ENCODE results near the gene MKNK2. TPM values are rescaled to one million over a fixed set of nuclear protein-coding genes. Genes with fewer than 3 reads are reported as not detected.

The MKNK2 gene
- total and polyA plus RNA-seq, 2 of the 13 experiments (the other 11 are each of a cell fraction or from before 2014, with no cell fraction given): 44.9 to 112 TPM

DNA sequence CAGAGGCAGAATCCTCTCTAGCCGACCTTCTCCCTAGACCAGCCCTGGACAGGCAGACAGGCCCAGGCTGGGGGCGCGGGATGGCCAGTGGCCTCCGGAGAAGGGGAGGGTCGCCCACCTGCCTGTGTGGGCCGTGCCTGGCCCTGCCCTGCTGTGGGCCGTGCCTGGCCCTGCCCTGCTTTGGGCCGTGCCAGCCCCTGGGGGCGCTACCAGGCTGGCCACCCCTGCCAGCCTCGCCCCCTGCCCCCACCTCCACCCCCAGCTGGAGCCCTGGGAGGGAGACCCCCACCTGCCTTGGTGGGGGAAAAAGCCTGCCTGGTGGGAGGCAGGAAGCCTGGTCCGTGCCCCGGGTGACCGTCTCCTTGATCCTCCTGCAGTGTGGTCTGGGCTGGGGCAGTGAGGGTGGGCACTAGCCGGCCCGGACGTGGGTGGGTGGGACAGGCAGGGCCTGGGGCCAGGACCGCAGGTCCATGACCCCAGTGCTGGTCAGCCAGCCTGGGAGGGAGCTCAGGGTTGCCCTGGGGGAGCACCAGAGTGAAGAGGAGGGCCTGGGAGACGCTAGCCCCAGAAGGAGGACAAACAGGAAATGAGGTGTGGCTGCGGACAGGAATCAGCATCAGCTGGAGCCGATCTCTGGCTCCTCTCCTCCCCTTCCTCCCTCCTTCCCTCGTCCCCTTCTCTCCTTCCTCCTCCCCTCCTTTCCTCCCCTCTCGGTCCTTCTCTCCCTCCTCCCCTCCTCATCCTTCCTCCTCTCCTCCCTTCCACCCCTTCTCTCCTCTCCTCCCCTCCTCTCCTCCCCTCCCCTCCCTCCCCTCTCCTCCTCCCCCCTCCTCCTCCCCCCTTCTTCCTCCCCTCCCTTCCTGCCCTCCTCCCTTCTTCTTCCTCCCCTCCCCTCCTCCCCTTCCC lies 5.1 kb upstream of the MKNK2 start (continued):
- TF ChIP-seq GTF3A (CRISPR knock-in tag; conservative IDR thresholded peaks at IDR 0.05) (no peak), CEBPB (IDR thresholded peaks at IDR 0.05; ENCODE audit: borderline replicate concordance, low read depth, low read length) (no peak), ARID3A (IDR thresholded peaks at IDR 0.05; ENCODE audit: low read depth, low read length) (no peak), ZNF180 (CRISPR knock-in tag; IDR thresholded peaks at IDR 0.05; ENCODE audit: borderline replicate concordance, low read depth) (no peak), PCBP1 (IDR thresholded peaks at IDR 0.05; ENCODE audit: borderline replicate concordance, low read depth, low read length) (peak; percentile 99), MYC (CRISPR knock-in tag; IDR thresholded peaks at IDR 0.05; ENCODE audit: borderline replicate concordance) (no peak), ZXDC (CRISPR knock-in tag; IDR thresholded peaks at IDR 0.05) (no peak), DMAP1 (CRISPR knock-in tag; IDR thresholded peaks at IDR 0.05) (no peak), TBX3 (IDR thresholded peaks at IDR 0.05; ENCODE audit: borderline replicate concordance) (no peak)
- TF ChIP-seq, protein P1, sequence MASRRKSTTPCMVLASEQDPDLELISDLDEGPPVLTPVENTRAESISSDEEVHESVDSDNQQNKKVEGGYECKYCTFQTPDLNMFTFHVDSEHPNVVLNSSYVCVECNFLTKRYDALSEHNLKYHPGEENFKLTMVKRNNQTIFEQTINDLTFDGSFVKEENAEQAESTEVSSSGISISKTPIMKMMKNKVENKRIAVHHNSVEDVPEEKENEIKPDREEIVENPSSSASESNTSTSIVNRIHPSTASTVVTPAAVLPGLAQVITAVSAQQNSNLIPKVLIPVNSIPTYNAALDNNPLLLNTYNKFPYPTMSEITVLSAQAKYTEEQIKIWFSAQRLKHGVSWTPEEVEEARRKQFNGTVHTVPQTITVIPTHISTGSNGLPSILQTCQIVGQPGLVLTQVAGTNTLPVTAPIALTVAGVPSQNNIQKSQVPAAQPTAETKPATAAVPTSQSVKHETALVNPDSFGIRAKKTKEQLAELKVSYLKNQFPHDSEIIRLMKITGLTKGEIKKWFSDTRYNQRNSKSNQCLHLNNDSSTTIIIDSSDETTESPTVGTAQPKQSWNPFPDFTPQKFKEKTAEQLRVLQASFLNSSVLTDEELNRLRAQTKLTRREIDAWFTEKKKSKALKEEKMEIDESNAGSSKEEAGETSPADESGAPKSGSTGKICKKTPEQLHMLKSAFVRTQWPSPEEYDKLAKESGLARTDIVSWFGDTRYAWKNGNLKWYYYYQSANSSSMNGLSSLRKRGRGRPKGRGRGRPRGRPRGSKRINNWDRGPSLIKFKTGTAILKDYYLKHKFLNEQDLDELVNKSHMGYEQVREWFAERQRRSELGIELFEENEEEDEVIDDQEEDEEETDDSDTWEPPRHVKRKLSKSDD (CRISPR knock-in tag; IDR thresholded peaks at IDR 0.05; ENCODE audit: low read depth): no peak
- TF ChIP-seq, protein P2, sequence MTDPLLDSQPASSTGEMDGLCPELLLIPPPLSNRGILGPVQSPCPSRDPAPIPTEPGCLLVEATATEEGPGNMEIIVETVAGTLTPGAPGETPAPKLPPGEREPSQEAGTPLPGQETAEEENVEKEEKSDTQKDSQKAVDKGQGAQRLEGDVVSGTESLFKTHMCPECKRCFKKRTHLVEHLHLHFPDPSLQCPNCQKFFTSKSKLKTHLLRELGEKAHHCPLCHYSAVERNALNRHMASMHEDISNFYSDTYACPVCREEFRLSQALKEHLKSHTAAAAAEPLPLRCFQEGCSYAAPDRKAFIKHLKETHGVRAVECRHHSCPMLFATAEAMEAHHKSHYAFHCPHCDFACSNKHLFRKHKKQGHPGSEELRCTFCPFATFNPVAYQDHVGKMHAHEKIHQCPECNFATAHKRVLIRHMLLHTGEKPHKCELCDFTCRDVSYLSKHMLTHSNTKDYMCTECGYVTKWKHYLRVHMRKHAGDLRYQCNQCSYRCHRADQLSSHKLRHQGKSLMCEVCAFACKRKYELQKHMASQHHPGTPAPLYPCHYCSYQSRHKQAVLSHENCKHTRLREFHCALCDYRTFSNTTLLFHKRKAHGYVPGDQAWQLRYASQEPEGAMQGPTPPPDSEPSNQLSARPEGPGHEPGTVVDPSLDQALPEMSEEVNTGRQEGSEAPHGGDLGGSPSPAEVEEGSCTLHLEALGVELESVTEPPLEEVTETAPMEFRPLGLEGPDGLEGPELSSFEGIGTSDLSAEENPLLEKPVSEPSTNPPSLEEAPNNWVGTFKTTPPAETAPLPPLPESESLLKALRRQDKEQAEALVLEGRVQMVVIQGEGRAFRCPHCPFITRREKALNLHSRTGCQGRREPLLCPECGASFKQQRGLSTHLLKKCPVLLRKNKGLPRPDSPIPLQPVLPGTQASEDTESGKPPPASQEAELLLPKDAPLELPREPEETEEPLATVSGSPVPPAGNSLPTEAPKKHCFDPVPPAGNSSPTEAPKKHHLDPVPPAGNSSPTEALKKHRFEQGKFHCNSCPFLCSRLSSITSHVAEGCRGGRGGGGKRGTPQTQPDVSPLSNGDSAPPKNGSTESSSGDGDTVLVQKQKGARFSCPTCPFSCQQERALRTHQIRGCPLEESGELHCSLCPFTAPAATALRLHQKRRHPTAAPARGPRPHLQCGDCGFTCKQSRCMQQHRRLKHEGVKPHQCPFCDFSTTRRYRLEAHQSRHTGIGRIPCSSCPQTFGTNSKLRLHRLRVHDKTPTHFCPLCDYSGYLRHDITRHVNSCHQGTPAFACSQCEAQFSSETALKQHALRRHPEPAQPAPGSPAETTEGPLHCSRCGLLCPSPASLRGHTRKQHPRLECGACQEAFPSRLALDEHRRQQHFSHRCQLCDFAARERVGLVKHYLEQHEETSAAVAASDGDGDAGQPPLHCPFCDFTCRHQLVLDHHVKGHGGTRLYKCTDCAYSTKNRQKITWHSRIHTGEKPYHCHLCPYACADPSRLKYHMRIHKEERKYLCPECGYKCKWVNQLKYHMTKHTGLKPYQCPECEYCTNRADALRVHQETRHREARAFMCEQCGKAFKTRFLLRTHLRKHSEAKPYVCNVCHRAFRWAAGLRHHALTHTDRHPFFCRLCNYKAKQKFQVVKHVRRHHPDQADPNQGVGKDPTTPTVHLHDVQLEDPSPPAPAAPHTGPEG (CRISPR knock-in tag; IDR thresholded peaks at IDR 0.05): no peak
- TF ChIP-seq, protein P3, sequence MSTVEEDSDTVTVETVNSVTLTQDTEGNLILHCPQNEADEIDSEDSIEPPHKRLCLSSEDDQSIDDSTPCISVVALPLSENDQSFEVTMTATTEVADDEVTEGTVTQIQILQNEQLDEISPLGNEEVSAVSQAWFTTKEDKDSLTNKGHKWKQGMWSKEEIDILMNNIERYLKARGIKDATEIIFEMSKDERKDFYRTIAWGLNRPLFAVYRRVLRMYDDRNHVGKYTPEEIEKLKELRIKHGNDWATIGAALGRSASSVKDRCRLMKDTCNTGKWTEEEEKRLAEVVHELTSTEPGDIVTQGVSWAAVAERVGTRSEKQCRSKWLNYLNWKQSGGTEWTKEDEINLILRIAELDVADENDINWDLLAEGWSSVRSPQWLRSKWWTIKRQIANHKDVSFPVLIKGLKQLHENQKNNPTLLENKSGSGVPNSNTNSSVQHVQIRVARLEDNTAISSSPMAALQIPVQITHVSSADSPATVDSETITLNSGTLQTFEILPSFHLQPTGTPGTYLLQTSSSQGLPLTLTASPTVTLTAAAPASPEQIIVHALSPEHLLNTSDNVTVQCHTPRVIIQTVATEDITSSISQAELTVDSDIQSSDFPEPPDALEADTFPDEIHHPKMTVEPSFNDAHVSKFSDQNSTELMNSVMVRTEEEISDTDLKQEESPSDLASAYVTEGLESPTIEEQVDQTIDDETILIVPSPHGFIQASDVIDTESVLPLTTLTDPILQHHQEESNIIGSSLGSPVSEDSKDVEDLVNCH (CRISPR knock-in tag; IDR thresholded peaks at IDR 0.05): no peak

Data from HepG2 (cell line).